MM.1S (cell line): ENCODE data around the gene ZDHHC21.

ENCODE experiments used
- DNase-seq: peaks from one replicate; pipeline ENCODE4 v3.0.0-alpha.2; 2015
- H2AFZ ChIP-seq: fragments of 300-600 bp; sonication (generic); 2 replicates; pipeline ENCODE4 v1.6.0; 2016; ENCODE audit warnings: antibody characterized with exemption, low read length
- H3F3A ChIP-seq: fragments of 300-600 bp; sonication (generic); 2 replicates; pipeline ENCODE4 v1.6.1; 2016; ENCODE audit warnings: mild to moderate bottlenecking, antibody characterized with exemption, low read length, moderate library complexity, mixed read lengths; ENCODE audit not compliant: insufficient read depth
- H3K27ac ChIP-seq: fragments of 300-600 bp; sonication (generic); 2 replicates; pipeline ENCODE4 v1.5.1; 2016; ENCODE audit warnings: mild to moderate bottlenecking, low read length
- H3K27me3 ChIP-seq: fragments of 300-600 bp; sonication (generic); replicated peaks from 2 replicates; pipeline ENCODE4 v1.6.0; 2016; ENCODE audit warnings: low read length; ENCODE audit not compliant: insufficient read depth
- H3K36me3 ChIP-seq: fragments of 300-600 bp; sonication (generic); replicated peaks from 2 replicates; pipeline ENCODE4 v1.6.1; 2016; ENCODE audit warnings: mild to moderate bottlenecking, low read length, mixed read lengths; ENCODE audit not compliant: insufficient read depth
- H3K4me1 ChIP-seq: fragments of 300-600 bp; sonication (generic); 2 replicates; pipeline ENCODE4 v1.6.1; 2016; ENCODE audit warnings: low read length, mixed read lengths
- H3K4me2 ChIP-seq: fragments of 300-600 bp; sonication (generic); 2 replicates; pipeline ENCODE4 v1.6.0; 2016; ENCODE audit warnings: low read depth, low read length
- H3K4me3 ChIP-seq: fragments of 300-600 bp; sonication (generic); 2 replicates; pipeline ENCODE4 v1.5.1; 2016; ENCODE audit warnings: low read length, mixed read lengths
- H3K79me2 ChIP-seq: fragments of 300-600 bp; sonication (generic); 2 replicates; pipeline ENCODE4 v1.6.1; 2016; ENCODE audit warnings: mixed run types, low read length, mixed read lengths
- H3K9ac ChIP-seq: fragments of 300-600 bp; sonication (generic); 2 replicates; pipeline ENCODE4 v1.6.1; 2016; ENCODE audit warnings: low read length, mixed read lengths
- H3K9me2 ChIP-seq: fragments of 300-600 bp; sonication (generic); replicated peaks from 2 replicates; pipeline ENCODE4 v1.6.1; 2016; ENCODE audit warnings: mild to moderate bottlenecking, low read length, mixed read lengths; ENCODE audit not compliant: insufficient read depth
- H3K9me3 ChIP-seq: fragments of 300-600 bp; sonication (generic); replicated peaks from 2 replicates; pipeline ENCODE4 v1.6.1; 2016; ENCODE audit warnings: mild to moderate bottlenecking, low read length, mixed read lengths; ENCODE audit not compliant: insufficient read depth
- H4K20me1 ChIP-seq: fragments of 300-600 bp; sonication (generic); 2 replicates; pipeline ENCODE4 v1.6.1; 2016; ENCODE audit warnings: mild to moderate bottlenecking, low read length, moderate library complexity, mixed read lengths; ENCODE audit not compliant: insufficient read depth
- EZH2 ChIP-seq: fragments of 300-600 bp; sonication (generic); optimal IDR thresholded peaks from 2 replicates; pipeline ENCODE3; 2017; ENCODE audit warnings: low read depth, mild to moderate bottlenecking, antibody characterized with exemption, low read length, mixed read lengths
- EZH2phosphoT487 ChIP-seq: fragments of 300-600 bp; sonication (generic); IDR thresholded peaks from 2 replicates; pipeline ENCODE4 v1.6.1; 2018; ENCODE audit warnings: antibody characterized with exemption, low read length
- TF ChIP-seq, protein P1 (sequence below): fragments of 300-600 bp; sonication (generic); IDR thresholded peaks from 2 replicates; pipeline ENCODE4 v1.5.1; 2016; ENCODE audit warnings: antibody characterized with exemption, low read length, mixed read lengths

Gene ZDHHC21

DNA sequence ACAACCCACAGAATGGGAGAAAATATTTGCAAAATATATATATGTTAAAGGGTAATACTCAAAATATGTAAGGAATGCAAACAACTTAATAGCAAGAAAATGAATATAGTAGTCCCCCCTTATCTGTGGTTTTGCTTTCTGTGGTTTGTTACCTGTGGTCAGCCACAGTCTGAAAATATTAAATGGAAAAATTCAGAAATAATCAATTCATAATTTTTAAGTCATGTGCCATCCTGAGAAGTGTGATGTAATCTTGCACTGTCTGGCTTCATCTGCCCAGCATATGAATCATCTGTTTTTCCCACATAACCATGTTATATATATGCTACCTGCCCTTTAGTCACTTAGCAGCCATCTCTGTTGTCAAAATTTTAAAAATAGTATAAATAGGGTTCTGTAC, 17.6 kb upstream of the ZDHHC21 start:
- Histone ChIP-seq H3K9me2 (no peaks in the 10 kb centered on the region), H3F3A (no peaks in the 10 kb centered on the region), H3K36me3 (no peaks in the 10 kb centered on the region), H3K4me2 (no peak overlapping the region), H2AFZ (no peak overlapping the region), H3K4me1 (no peaks in the 10 kb centered on the region), H3K79me2 (no peaks in the 10 kb centered on the region), H3K9ac (no peak overlapping the region), H3K27ac (no peak overlapping the region), H3K27me3 (no peaks in the 10 kb centered on the region), H3K4me3 (no peak overlapping the region), H4K20me1 (no peaks in the 10 kb centered on the region), H3K9me3 (no peaks in the 10 kb centered on the region)
- DNase-seq = no peak
- TF ChIP-seq, protein P1, sequence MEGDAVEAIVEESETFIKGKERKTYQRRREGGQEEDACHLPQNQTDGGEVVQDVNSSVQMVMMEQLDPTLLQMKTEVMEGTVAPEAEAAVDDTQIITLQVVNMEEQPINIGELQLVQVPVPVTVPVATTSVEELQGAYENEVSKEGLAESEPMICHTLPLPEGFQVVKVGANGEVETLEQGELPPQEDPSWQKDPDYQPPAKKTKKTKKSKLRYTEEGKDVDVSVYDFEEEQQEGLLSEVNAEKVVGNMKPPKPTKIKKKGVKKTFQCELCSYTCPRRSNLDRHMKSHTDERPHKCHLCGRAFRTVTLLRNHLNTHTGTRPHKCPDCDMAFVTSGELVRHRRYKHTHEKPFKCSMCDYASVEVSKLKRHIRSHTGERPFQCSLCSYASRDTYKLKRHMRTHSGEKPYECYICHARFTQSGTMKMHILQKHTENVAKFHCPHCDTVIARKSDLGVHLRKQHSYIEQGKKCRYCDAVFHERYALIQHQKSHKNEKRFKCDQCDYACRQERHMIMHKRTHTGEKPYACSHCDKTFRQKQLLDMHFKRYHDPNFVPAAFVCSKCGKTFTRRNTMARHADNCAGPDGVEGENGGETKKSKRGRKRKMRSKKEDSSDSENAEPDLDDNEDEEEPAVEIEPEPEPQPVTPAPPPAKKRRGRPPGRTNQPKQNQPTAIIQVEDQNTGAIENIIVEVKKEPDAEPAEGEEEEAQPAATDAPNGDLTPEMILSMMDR = no peak

DNA sequence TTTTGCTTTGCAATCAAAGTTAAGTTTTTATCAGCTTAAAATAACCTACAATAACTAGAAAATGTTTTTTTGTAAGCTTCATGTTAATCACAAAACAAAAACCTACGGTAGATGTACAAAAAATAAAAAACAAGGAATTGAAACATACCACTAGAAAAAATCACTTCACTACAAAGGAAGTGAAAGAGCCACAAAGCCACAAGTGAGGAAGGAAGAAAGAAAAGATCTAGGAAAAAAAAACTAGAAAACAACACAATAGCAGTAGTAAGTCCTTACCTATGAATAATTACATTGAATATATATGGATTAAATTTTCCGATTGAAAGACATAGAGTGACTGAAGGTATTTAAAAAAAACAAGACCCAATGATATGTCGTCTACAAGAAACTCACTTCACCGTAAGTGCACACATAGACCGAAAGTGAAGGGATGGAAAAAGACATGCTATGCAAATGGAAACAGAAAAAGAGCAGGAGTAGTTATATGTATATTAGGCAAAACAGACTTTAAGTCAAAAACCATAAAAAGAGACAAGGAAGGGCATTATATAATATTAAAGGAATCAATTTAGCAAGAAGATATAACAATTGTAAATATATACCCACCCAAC, 13.4 kb upstream of the ZDHHC21 start:
- Histone ChIP-seq H2AFZ (no peak overlapping the region), H4K20me1 (no peaks in the 10 kb centered on the region), H3K79me2 (no peaks in the 10 kb centered on the region), H3K9me3 (no peaks in the 10 kb centered on the region), H3K4me2 (no peak overlapping the region), H3F3A (no peaks in the 10 kb centered on the region), H3K4me1 (no peaks in the 10 kb centered on the region), H3K27me3 (no peaks in the 10 kb centered on the region), H3K4me3 (no peak overlapping the region), H3K36me3 (no peaks in the 10 kb centered on the region), H3K27ac (no peak overlapping the region), H3K9me2 (no peaks in the 10 kb centered on the region), H3K9ac (no peak overlapping the region)
- DNase-seq = no peak
- TF ChIP-seq EZH2 (no peak), EZH2phosphoT487 (no peak)
- TF ChIP-seq, protein P1 = no peak

DNA sequence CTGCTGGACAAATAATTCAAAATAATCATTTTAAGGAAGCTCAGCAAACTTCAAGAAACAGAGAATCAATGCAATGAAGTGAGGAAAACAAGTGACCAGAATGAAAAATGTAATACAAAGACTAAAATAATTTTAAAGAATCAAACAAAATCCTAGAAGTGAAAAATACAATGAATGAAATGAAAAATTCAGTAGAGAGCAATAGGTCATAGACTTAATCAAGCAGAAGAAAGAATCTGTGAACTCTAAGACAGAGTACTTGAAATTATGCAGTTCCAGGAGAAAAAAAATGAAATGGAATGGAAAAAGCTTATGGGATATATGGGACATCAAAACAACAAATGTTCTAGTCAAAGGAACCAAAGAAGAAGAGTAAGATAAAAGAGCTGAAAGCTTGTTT, 11.8 kb upstream of the ZDHHC21 start:
- Histone ChIP-seq H3K9me3 (no peaks in the 10 kb centered on the region), H3K9me2 (no peaks in the 10 kb centered on the region), H3K4me3 (no peak overlapping the region), H3K4me1 (no peaks in the 10 kb centered on the region), H3K79me2 (no peaks in the 10 kb centered on the region), H3K36me3 (no peaks in the 10 kb centered on the region), H3K27ac (no peak overlapping the region), H2AFZ (no peak overlapping the region), H3K9ac (no peak overlapping the region), H4K20me1 (no peaks in the 10 kb centered on the region), H3K4me2 (no peak overlapping the region), H3F3A (no peaks in the 10 kb centered on the region), H3K27me3 (no peaks in the 10 kb centered on the region)
- DNase-seq = no peak
- TF ChIP-seq EZH2phosphoT487 = no peak
- TF ChIP-seq, protein P1 = no peak
- no peak for TF ChIP-seq EZH2
